Measurements from ENCODE around the gene NPTN.

GRCh38 chr15:73677146-73677607, 44.0 kb upstream of the NPTN start:
- TF ChIP-seq CTCF (IDR thresholded peaks at IDR 0.05; ENCODE audit: low read length) (peak; percentile 71), EZH2 (IDR thresholded peaks at IDR 0.05; ENCODE audit: borderline replicate concordance, low read length) (no peak)

Measured in OCI-LY1 (cell line).